Stomach smooth muscle (tissue), 2 donors: ENCODE measurements around the gene GFPT1.

ENCODE experiments used
- H3K27ac ChIP-seq: one replicate; pipeline ENCODE4 v1.7.0; 2013; ENCODE audit warnings: mild to moderate bottlenecking, low read length, inconsistent platforms
- H3K27me3 ChIP-seq, 2 donors: one replicate each; pipeline ENCODE4 v1.7.0; 2013; ENCODE audit warnings: low read length in 2 of 2; ENCODE audit not compliant: insufficient read depth in 2 of 2, control insufficient read depth in 1 of 2
- H3K36me3 ChIP-seq, 2 donors: one replicate each; pipeline ENCODE4 v1.7.0; 2013; ENCODE audit warnings: low read length in 2 of 2; ENCODE audit not compliant: control insufficient read depth in 2 of 2, insufficient read depth in 2 of 2
- H3K4me1 ChIP-seq: one replicate; pipeline ENCODE4 v1.7.0; 2013; ENCODE audit warnings: low read length; ENCODE audit not compliant: control insufficient read depth, insufficient read depth
- H3K4me3 ChIP-seq, 2 donors: one replicate each; pipeline ENCODE4 v1.7.0; 2013; ENCODE audit warnings: low read length in 2 of 2
- H3K9ac ChIP-seq, 2 donors: one replicate each; pipeline ENCODE4 v1.7.0; 2013; ENCODE audit warnings: low read length in 2 of 2, mild to moderate bottlenecking in 1 of 2
- H3K9me3 ChIP-seq, 2 donors: one replicate each; pipeline ENCODE4 v1.7.0; 2013; ENCODE audit warnings: low read length in 2 of 2; ENCODE audit not compliant: control insufficient read depth in 2 of 2
- donor health status: healthy.
- donor health status: Pancreatic carcinoma.

GFPT1 gene

GRCh38 chr2:69384618-69385081 is 2.4 kb downstream of the GFPT1 start:
- Histone ChIP-seq H3K4me1 (peaks cover 6% of the 10 kb centered on the region), H3K4me3 (no peak overlapping the region), H3K27me3 (no peaks in the 10 kb centered on the region), H3K9ac (no peak overlapping the region), H3K27ac (no peak overlapping the region), H3K9me3 (no peaks in the 10 kb centered on the region), H3K36me3 (no peaks in the 10 kb centered on the region)

GRCh38 chr2:69383176-69383812 is 3.7 kb downstream of the GFPT1 start:
- Histone ChIP-seq H3K9ac (no peak overlapping the region), H3K36me3 (no peaks in the 10 kb centered on the region), H3K9me3 (no peaks in the 10 kb centered on the region), H3K4me3 (no peak overlapping the region), H3K4me1 (peaks cover 6% of the 10 kb centered on the region), H3K27ac (no peak overlapping the region), H3K27me3 (no peaks in the 10 kb centered on the region)

GRCh38 chr2:69382547-69382946 is 4.5 kb downstream of the GFPT1 start:
- no peaks in the 10 kb centered on the region for H3K9me3 ChIP-seq
- H3K27ac ChIP-seq, result no peak overlapping the region
- no peaks in the 10 kb centered on the region for H3K27me3 ChIP-seq
- no peak overlapping the region for H3K4me3 ChIP-seq
- no peak overlapping the region for H3K9ac ChIP-seq
- no peaks in the 10 kb centered on the region for H3K36me3 ChIP-seq
- H3K4me1 ChIP-seq, result peaks cover 3% of the 10 kb centered on the region

GRCh38 chr2:69381337-69381737 is 5.7 kb downstream of the GFPT1 start:
- Histone ChIP-seq H3K9me3 (no peaks in the 10 kb centered on the region), H3K36me3 (no peaks in the 10 kb centered on the region), H3K27ac (no peak overlapping the region), H3K27me3 (no peaks in the 10 kb centered on the region), H3K4me1 (no peaks in the 10 kb centered on the region), H3K9ac (no peak overlapping the region), H3K4me3 (no peak overlapping the region)

- H3K36me3 ChIP-seq, result no peaks in the 10 kb centered on the region
- no peaks in the 10 kb centered on the region for H3K9me3 ChIP-seq
- H3K27me3 ChIP-seq, result no peaks in the 10 kb centered on the region
- H3K4me3 ChIP-seq, result no peak overlapping the region
- no peak overlapping the region for H3K27ac ChIP-seq
- H3K4me1 ChIP-seq, result no peaks in the 10 kb centered on the region
- no peak overlapping the region for H3K9ac ChIP-seq
Observed at GRCh38 chr2:69380072-69380917, 6.7 kb downstream of the GFPT1 start.

GRCh38 chr2:69376403-69376802 is 10.6 kb downstream of the GFPT1 start:
- Histone ChIP-seq H3K4me1 (no peaks in the 10 kb centered on the region), H3K27me3 (no peaks in the 10 kb centered on the region), H3K4me3 (no peak overlapping the region), H3K27ac (no peak overlapping the region), H3K36me3 (peaks cover 0 to 8% of the 10 kb centered on the region in 2 donors), H3K9me3 (no peaks in the 10 kb centered on the region), H3K9ac (no peak overlapping the region)

GRCh38 chr2:69375494-69376353 is 11.3 kb downstream of the GFPT1 start:
- Histone ChIP-seq H3K9ac (no peak overlapping the region), H3K27ac (no peak overlapping the region), H3K9me3 (no peaks in the 10 kb centered on the region), H3K27me3 (no peaks in the 10 kb centered on the region), H3K4me1 (no peaks in the 10 kb centered on the region), H3K4me3 (no peak overlapping the region), H3K36me3 (peaks cover 0 to 8% of the 10 kb centered on the region in 2 donors)

- peaks cover 16 to 31% of the 10 kb centered on the region in 2 donors for H3K36me3 ChIP-seq
- no peak overlapping the region for H3K9ac ChIP-seq
- H3K4me1 ChIP-seq, result no peaks in the 10 kb centered on the region
- H3K27me3 ChIP-seq, result no peaks in the 10 kb centered on the region
- no peak overlapping the region for H3K4me3 ChIP-seq
- no peaks in the 10 kb centered on the region for H3K9me3 ChIP-seq
- H3K27ac ChIP-seq, result no peak overlapping the region
Observed at GRCh38 chr2:69372767-69373166, 14.3 kb downstream of the GFPT1 start.

- no peaks in the 10 kb centered on the region for H3K27me3 ChIP-seq
- H3K9me3 ChIP-seq, result no peaks in the 10 kb centered on the region
- H3K4me3 ChIP-seq, result no peak overlapping the region
- no peaks in the 10 kb centered on the region for H3K4me1 ChIP-seq
- no peak overlapping the region for H3K9ac ChIP-seq
- no peak overlapping the region for H3K27ac ChIP-seq
- H3K36me3 ChIP-seq, result peaks cover 18 to 35% of the 10 kb centered on the region in 2 donors
Observed at GRCh38 chr2:69369802-69370201, 17.2 kb downstream of the GFPT1 start.

GRCh38 chr2:69368588-69368987 is 18.4 kb downstream of the GFPT1 start:
- Histone ChIP-seq H3K36me3 (peaks cover 21 to 35% of the 10 kb centered on the region in 2 donors), H3K27me3 (no peaks in the 10 kb centered on the region), H3K4me3 (no peak overlapping the region), H3K4me1 (no peaks in the 10 kb centered on the region), H3K9me3 (no peaks in the 10 kb centered on the region), H3K9ac (no peak overlapping the region), H3K27ac (no peak overlapping the region)
